Mucosa of stomach (tissue), 1 donor: ENCODE data around the gene BACH1.
A peak's percentile ranks its signal among the peaks of the same experiment; 100 is the strongest.
"Not testable (repeated sequence)": the region's sequence is repeated elsewhere in the genome, so short reads cannot be mapped to it uniquely, and the experiment has no call there.

Experiments
- H3K27me3 ChIP-seq: one replicate; pipeline ENCODE4 v1.7.0; 2013; ENCODE audit warnings: mild to moderate bottlenecking, low read length; ENCODE audit not compliant: control insufficient read depth, insufficient read depth
- H3K36me3 ChIP-seq: one replicate; pipeline ENCODE4 v1.7.0; 2013; ENCODE audit warnings: low read length; ENCODE audit not compliant: control insufficient read depth, insufficient read depth
- H3K4me1 ChIP-seq: one replicate; pipeline ENCODE4 v1.7.0; 2013; ENCODE audit warnings: mild to moderate bottlenecking, low read length; ENCODE audit not compliant: control insufficient read depth, insufficient read depth
- H3K4me3 ChIP-seq: one replicate; pipeline ENCODE4 v1.7.0; 2013; ENCODE audit warnings: low read length
- H3K9ac ChIP-seq: one replicate; pipeline ENCODE4 v1.7.0; 2013; ENCODE audit warnings: mild to moderate bottlenecking, low read length, moderate library complexity
- H3K9me3 ChIP-seq: one replicate; pipeline ENCODE4 v1.7.0; 2013; ENCODE audit warnings: mild to moderate bottlenecking, low read length, moderate library complexity; ENCODE audit not compliant: control insufficient read depth
- donor health status: Pancreatic carcinoma.

BACH1 gene

GRCh38 chr21:29298348-29299045, at the start of gene BACH1:
Gene BACH1, plus strand, starts transcription at chr21:29298922. Its CDS starts 22,359 bp downstream, at chr21:29321281.
- no peaks in the 10 kb centered on the region for H3K36me3 ChIP-seq
- H3K9ac ChIP-seq, result peak within 1 kb of the TSS; percentile 77
- no peaks in the 10 kb centered on the region for H3K27me3 ChIP-seq
- H3K9me3 ChIP-seq, result no peaks in the 10 kb centered on the region
- peaks cover 16% of the 10 kb centered on the region for H3K4me1 ChIP-seq
- H3K4me3 ChIP-seq, result peak within 1 kb of the TSS; percentile 71

- H3K9ac ChIP-seq, H3K9me3 ChIP-seq, H3K4me1 ChIP-seq, H3K27me3 ChIP-seq, H3K4me3 ChIP-seq, H3K36me3 ChIP-seq: not testable (repeated sequence)
These were observed 49.4 kb upstream of the BACH1 start for GRCh38 chr21:29249289-29249688.

GRCh38 chr21:29250636-29251035, 48.1 kb upstream of the BACH1 start:
- H3K9me3 ChIP-seq, result no peaks in the 10 kb centered on the region
- H3K27me3 ChIP-seq, result no peaks in the 10 kb centered on the region
- no peak overlapping the region for H3K9ac ChIP-seq
- H3K4me3 ChIP-seq, result no peak overlapping the region
- H3K36me3 ChIP-seq, result no peaks in the 10 kb centered on the region
- H3K4me1 ChIP-seq, result no peaks in the 10 kb centered on the region

GRCh38 chr21:29253861-29254260, 44.9 kb upstream of the BACH1 start:
- H3K4me1 ChIP-seq, H3K27me3 ChIP-seq, H3K9ac ChIP-seq, H3K4me3 ChIP-seq, H3K36me3 ChIP-seq, H3K9me3 ChIP-seq: not testable (repeated sequence)

GRCh38 chr21:29254550-29254949, 44.2 kb upstream of the BACH1 start:
- Histone ChIP-seq H3K9me3 (no peaks in the 10 kb centered on the region), H3K4me3 (no peak overlapping the region), H3K4me1 (no peaks in the 10 kb centered on the region), H3K9ac (no peak overlapping the region), H3K27me3 (no peaks in the 10 kb centered on the region), H3K36me3 (no peaks in the 10 kb centered on the region)

- Histone ChIP-seq H3K4me1 (no peaks in the 10 kb centered on the region), H3K27me3 (no peaks in the 10 kb centered on the region), H3K9ac (no peak overlapping the region), H3K4me3 (no peak overlapping the region), H3K9me3 (no peaks in the 10 kb centered on the region), H3K36me3 (no peaks in the 10 kb centered on the region)
These were observed 42.4 kb upstream of the BACH1 start for GRCh38 chr21:29256126-29256910.

- Histone ChIP-seq H3K36me3 (no peaks in the 10 kb centered on the region), H3K4me1 (no peaks in the 10 kb centered on the region), H3K4me3 (no peak overlapping the region), H3K27me3 (no peaks in the 10 kb centered on the region), H3K9ac (no peak overlapping the region), H3K9me3 (no peaks in the 10 kb centered on the region)
These were observed 41.0 kb upstream of the BACH1 start for GRCh38 chr21:29257701-29258100.

GRCh38 chr21:29258626-29259338, 39.9 kb upstream of the BACH1 start:
- Histone ChIP-seq H3K4me1 (no peaks in the 10 kb centered on the region), H3K4me3 (no peak overlapping the region), H3K36me3 (no peaks in the 10 kb centered on the region), H3K9me3 (no peaks in the 10 kb centered on the region), H3K27me3 (no peaks in the 10 kb centered on the region), H3K9ac (no peak overlapping the region)

- Histone ChIP-seq H3K4me1 (no peaks in the 10 kb centered on the region), H3K36me3 (no peaks in the 10 kb centered on the region), H3K9me3 (no peaks in the 10 kb centered on the region), H3K27me3 (no peaks in the 10 kb centered on the region), H3K4me3 (no peak overlapping the region), H3K9ac (no peak overlapping the region)
These were observed 38.3 kb upstream of the BACH1 start for GRCh38 chr21:29260461-29260860.

- H3K4me3 ChIP-seq, result no peak overlapping the region
- H3K36me3 ChIP-seq, result no peaks in the 10 kb centered on the region
- H3K4me1 ChIP-seq, result no peaks in the 10 kb centered on the region
- no peak overlapping the region for H3K9ac ChIP-seq
- no peaks in the 10 kb centered on the region for H3K27me3 ChIP-seq
- no peaks in the 10 kb centered on the region for H3K9me3 ChIP-seq
These were observed 36.9 kb upstream of the BACH1 start for GRCh38 chr21:29261555-29262540.

GRCh38 chr21:29264721-29265120, 34.0 kb upstream of the BACH1 start:
- no peaks in the 10 kb centered on the region for H3K27me3 ChIP-seq
- no peaks in the 10 kb centered on the region for H3K36me3 ChIP-seq
- H3K4me1 ChIP-seq, result no peaks in the 10 kb centered on the region

More at GRCh38 chr21:29264721-29265120, 34.0 kb upstream of the BACH1 start:
- Histone ChIP-seq H3K9me3 (no peaks in the 10 kb centered on the region), H3K4me3 (no peak overlapping the region), H3K9ac (no peak overlapping the region)
